Fibroblast of lung (primary cell): ENCODE measurements around the gene ARVCF. TPM values are rescaled to one million over a fixed set of nuclear protein-coding genes. Genes with fewer than 3 reads are reported as not detected.

Source experiments
- DNase-seq, 2 donors: peaks; one replicate each; pipeline versions ENCODE4 v3.0.0 to v3.0.0-alpha.2; 2010; ENCODE audit warnings: low read depth in 2 of 2
- H2AFZ ChIP-seq: 2 replicates; pipeline ENCODE4 v1.5.1; 2012; ENCODE audit warnings: low read length, control low read depth, inconsistent platforms
- H3K27ac ChIP-seq: 2 replicates; pipeline ENCODE4 v1.5.1; 2011; ENCODE audit warnings: low read length, control low read depth; ENCODE audit not compliant: insufficient read depth
- H3K27me3 ChIP-seq: 2 replicates; pipeline ENCODE4 v1.5.1; 2011; ENCODE audit warnings: mild to moderate bottlenecking, low read length; ENCODE audit not compliant: control insufficient read depth, insufficient read depth
- H3K36me3 ChIP-seq: 2 replicates; pipeline ENCODE4 v1.5.1; 2011; ENCODE audit warnings: low read length; ENCODE audit not compliant: control insufficient read depth, insufficient read depth
- H3K4me1 ChIP-seq: 2 replicates; pipeline ENCODE4 v1.5.1; 2011; ENCODE audit warnings: low read length; ENCODE audit not compliant: control insufficient read depth, insufficient read depth; ENCODE audit errors: extremely low read depth
- H3K4me2 ChIP-seq: 2 replicates; pipeline ENCODE4 v1.5.1; 2011; ENCODE audit warnings: low read length, control low read depth; ENCODE audit not compliant: insufficient read depth; ENCODE audit errors: extremely low read depth
- H3K4me3 ChIP-seq, 4 experiments: fragments of 200-600 bp in 1 of 4; sonication (generic) in 1 of 4; replicated peaks in 1 of 4; 2 replicates each; pipeline ENCODE4 v1.5.1; 2011 to 2016; ENCODE audit warnings: low read length in 4 of 4, low read depth in 3 of 4, mild to moderate bottlenecking in 3 of 4, control low read depth in 2 of 4, inconsistent platforms in 1 of 4, mixed read lengths in 1 of 4; ENCODE audit not compliant: insufficient read depth in 1 of 4; ENCODE audit errors: control extremely low read depth in 1 of 4
- H3K79me2 ChIP-seq: 2 replicates; pipeline ENCODE4 v1.5.1; 2012; ENCODE audit warnings: mild to moderate bottlenecking, low read length, inconsistent platforms; ENCODE audit not compliant: control insufficient read depth, insufficient read depth
- H3K9ac ChIP-seq: 2 replicates; pipeline ENCODE4 v1.5.1; 2011; ENCODE audit warnings: mild to moderate bottlenecking, low read length, control low read depth; ENCODE audit not compliant: insufficient read depth
- H3K9me3 ChIP-seq: 2 replicates; pipeline ENCODE4 v1.5.1; 2012; ENCODE audit warnings: low read depth, low read length; ENCODE audit not compliant: control insufficient read depth, insufficient read depth
- H4K20me1 ChIP-seq: 2 replicates; pipeline ENCODE4 v1.5.1; 2011; ENCODE audit warnings: low read length; ENCODE audit not compliant: control insufficient read depth, insufficient read depth; ENCODE audit errors: extremely low read depth
- EZH2 ChIP-seq: IDR thresholded peaks from 2 replicates; pipeline ENCODE4 v1.5.1; 2012; ENCODE audit warnings: low read length, control low read depth, mild to moderate bottlenecking; ENCODE audit errors: missing control alignments
- polyA plus RNA-seq, 2 donors: library from polyadenylated mRNA; depleted of rRNA in 1 of 2; stranded (reverse) in 1 of 2; unstranded in 1 of 2; fragments of >200 nt; gene quantifications; 2 replicates each; pipeline ENCODE4 v1.2.1, GENCODE V29; 2011 to 2012; ENCODE audit warnings: missing spikeins in 1 of 2
- total RNA-seq: library from RNA; depleted of rRNA; stranded (reverse); fragments of >200 nt; gene quantifications from 2 replicates; pipeline ENCODE4 v1.2.1, GENCODE V29; 2014
- TF ChIP-seq, protein P1 (sequence below), 2 donors: IDR thresholded peaks in 1 of 2; conservative IDR thresholded peaks in 1 of 2; 1 replicate in 1 of 2; 2 replicates in 1 of 2; pipeline ENCODE4 v1.5.1; 2011 to 2012; ENCODE audit warnings: low read length in 2 of 2, control low read depth in 1 of 2, inconsistent platforms in 1 of 2, low read depth in 1 of 2, mild to moderate bottlenecking in 1 of 2

ARVCF gene
- total and polyA plus RNA-seq, 2 donors (not counting 1 experiment from before 2014, with no cell fraction given): 2.0 to 15.7 TPM

DNA sequence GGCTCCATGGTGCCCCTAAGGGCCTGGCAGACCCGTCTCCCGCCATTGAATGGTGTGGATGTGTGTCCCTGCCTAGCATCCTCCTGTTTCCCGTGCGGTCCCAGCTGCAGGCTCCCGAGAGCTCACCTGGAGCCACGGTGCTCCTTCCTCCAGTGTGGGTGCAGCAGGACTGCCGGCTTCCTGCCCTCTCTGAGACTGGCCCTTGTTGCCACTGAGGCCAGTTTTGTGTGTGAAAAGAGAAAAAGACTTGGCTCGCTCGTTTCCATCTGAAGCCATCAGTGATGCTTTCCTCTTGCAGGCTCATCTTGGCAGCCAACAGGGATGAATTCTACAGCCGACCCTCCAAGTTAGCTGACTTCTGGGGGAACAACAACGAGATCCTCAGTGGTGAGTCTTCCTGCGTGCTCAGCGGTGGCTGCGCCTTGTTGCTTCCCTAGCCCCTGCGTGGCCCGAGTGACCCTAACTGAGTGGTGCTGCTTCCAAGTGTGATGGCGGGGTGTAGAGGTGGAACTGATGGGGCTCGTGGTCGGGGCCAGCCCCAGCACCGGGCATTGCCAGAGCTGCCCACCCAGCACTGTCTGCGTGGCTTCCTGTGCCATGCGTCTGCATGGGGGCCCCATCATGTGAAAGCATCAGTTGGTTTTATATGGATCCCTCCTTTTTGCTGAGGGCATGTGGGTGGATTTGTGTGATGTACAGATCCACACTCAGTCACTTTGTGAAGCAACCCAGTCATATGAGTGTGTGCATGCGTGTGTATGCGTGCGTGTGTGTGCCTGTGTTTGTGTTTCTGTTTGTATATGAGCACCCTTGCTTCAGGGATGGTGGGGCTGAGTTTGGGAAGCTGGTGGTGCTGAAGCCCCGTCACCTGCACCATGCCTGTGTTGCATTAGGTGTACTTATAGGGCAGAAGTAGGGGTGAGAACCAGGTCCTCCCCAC, 26.7 kb upstream of the ARVCF start:
- H3K9me3 ChIP-seq: no peaks in the 10 kb centered on the region
- H3K9ac ChIP-seq: no peak overlapping the region
- no peaks in the 10 kb centered on the region for H3K4me1 ChIP-seq
- peaks cover 7% of the 10 kb centered on the region for H3K36me3 ChIP-seq
- no peak overlapping the region for H3K4me3 ChIP-seq
- H3K27ac ChIP-seq: no peak overlapping the region
- DNase-seq: no peak
- no peaks in the 10 kb centered on the region for H3K79me2 ChIP-seq
- no peaks in the 10 kb centered on the region for H3K27me3 ChIP-seq
- H2AFZ ChIP-seq: no peak overlapping the region
- TF ChIP-seq EZH2: no peak
- TF ChIP-seq, protein P1, sequence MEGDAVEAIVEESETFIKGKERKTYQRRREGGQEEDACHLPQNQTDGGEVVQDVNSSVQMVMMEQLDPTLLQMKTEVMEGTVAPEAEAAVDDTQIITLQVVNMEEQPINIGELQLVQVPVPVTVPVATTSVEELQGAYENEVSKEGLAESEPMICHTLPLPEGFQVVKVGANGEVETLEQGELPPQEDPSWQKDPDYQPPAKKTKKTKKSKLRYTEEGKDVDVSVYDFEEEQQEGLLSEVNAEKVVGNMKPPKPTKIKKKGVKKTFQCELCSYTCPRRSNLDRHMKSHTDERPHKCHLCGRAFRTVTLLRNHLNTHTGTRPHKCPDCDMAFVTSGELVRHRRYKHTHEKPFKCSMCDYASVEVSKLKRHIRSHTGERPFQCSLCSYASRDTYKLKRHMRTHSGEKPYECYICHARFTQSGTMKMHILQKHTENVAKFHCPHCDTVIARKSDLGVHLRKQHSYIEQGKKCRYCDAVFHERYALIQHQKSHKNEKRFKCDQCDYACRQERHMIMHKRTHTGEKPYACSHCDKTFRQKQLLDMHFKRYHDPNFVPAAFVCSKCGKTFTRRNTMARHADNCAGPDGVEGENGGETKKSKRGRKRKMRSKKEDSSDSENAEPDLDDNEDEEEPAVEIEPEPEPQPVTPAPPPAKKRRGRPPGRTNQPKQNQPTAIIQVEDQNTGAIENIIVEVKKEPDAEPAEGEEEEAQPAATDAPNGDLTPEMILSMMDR (conservative IDR thresholded peaks at IDR 0.05 in 1 of 2, IDR thresholded peaks at IDR 0.05 in 1 of 2; ENCODE audit: low read depth in 1 of 2, low read length in 2 of 2): no peak
- no peaks in the 10 kb centered on the region for H4K20me1 ChIP-seq
- H3K4me2 ChIP-seq: no peak overlapping the region

DNA sequence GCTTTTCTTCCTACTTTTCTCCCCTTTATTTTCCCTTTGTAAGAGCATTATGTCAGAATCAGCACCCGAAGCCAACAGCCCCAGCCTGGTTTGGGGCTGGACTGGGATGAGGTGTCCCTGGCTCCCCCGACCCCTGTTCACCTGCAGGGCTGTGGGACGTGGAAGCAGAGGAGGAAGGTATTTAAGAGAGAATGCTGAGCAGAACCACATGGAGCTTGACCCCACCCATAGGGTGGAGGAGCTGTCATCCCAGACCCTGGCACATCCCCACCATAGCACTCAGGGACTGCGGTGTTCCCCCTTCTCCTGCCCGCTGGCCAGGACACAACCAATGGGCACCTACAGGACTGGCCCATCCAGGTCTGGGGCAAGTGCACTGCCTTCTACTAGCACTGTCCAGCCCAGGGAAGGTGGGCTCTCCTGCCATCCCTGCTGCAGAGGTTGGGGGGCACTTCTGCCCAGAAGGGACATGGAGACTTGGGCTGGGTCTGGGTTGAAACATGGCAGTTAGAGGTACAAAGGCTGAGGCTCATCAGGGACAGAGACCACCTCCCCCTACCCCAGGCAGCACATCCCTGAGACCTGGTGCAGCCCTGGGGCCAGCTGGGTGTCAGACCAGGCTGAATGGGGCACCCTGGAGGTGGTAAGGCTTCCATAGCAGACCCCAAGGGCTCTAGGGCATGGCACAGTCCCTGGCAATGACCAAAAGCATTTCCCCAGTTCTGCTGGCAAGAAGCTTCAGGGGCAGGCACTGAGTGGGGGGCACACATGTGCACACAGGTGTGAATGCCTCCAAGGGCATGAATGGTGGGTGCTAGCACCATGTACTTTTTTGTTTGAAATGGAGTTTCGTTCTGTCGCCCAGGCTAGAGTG, 23.9 kb upstream of the ARVCF start:
- no peak overlapping the region for H3K4me3 ChIP-seq
- no peaks in the 10 kb centered on the region for H3K79me2 ChIP-seq
- H3K27ac ChIP-seq: no peak overlapping the region
- no peak overlapping the region for H3K9ac ChIP-seq
- H3K4me2 ChIP-seq: no peak overlapping the region
- H3K9me3 ChIP-seq: no peaks in the 10 kb centered on the region
- no peaks in the 10 kb centered on the region for H4K20me1 ChIP-seq
- no peak overlapping the region for H2AFZ ChIP-seq
- no peaks in the 10 kb centered on the region for H3K27me3 ChIP-seq
- no peaks in the 10 kb centered on the region for H3K4me1 ChIP-seq
- peaks cover 8% of the 10 kb centered on the region for H3K36me3 ChIP-seq
- TF ChIP-seq, protein P1 (conservative IDR thresholded peaks at IDR 0.05 in 1 of 2, IDR thresholded peaks at IDR 0.05 in 1 of 2; ENCODE audit: low read depth in 1 of 2, low read length in 2 of 2): no peak
- DNase-seq: no peak

DNA sequence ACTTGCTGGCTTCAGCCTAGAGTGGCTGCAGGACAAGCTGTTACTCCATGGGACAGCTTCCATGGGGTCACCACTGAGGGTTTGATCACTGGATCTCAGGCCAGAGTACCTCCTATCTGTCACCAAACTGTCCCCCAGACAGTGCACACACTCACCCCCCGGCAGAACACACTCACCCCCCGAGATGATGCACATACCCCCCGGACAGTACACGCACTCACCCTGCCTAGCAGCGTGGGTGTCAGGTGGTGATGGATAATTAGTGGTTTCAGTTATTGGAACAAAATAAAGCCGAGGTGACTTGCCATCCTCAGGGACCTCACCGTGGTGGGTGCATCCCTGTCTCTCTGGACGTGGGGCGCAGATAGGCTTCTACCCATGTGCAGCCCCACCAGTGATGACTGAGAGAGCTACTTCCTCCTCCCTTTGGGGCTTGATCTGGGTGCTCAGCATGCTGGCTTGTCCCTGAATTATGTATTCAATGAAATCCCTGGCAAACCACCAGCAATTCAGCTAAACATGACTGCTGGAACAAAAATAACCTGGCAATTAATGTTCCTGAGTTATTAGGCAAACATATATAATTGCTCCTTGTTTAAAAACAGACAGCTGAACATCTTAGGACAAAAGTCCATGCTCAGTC, 23.2 kb upstream of the ARVCF start:
- Histone ChIP-seq H3K79me2 (no peaks in the 10 kb centered on the region), H3K9ac (no peak overlapping the region)
- TF ChIP-seq EZH2: no peak
- TF ChIP-seq, protein P1 (conservative IDR thresholded peaks at IDR 0.05 in 1 of 2, IDR thresholded peaks at IDR 0.05 in 1 of 2; ENCODE audit: low read depth in 1 of 2, low read length in 2 of 2): no peak

More for the DNA sequence above, 23.2 kb upstream of the ARVCF start:
- Histone ChIP-seq H3K27ac (no peak overlapping the region), H3K9me3 (no peaks in the 10 kb centered on the region), H2AFZ (no peak overlapping the region), H3K4me3 (no peak overlapping the region), H4K20me1 (no peaks in the 10 kb centered on the region), H3K36me3 (peaks cover 8% of the 10 kb centered on the region), H3K4me2 (no peak overlapping the region), H3K27me3 (no peaks in the 10 kb centered on the region), H3K4me1 (no peaks in the 10 kb centered on the region)
- DNase-seq: no peak
